Loucy (cell line): ENCODE measurements around the gene DNM3.

Experiments used
- EZH2phosphoT487 ChIP-seq: fragments of 200-600 bp; IDR thresholded peaks from 2 replicates; pipeline ENCODE4 v1.6.1; 2018; ENCODE audit warnings: antibody characterized with exemption, mild to moderate bottlenecking, moderate library complexity, borderline replicate concordance
- TF ChIP-seq, protein P1 (sequence below): fragments of 200-600 bp; sonication (generic); conservative IDR thresholded peaks from 2 replicates; pipeline ENCODE4 v1.5.1; 2014; ENCODE audit warnings: mild to moderate bottlenecking, antibody characterized with exemption, low read length

DNA sequence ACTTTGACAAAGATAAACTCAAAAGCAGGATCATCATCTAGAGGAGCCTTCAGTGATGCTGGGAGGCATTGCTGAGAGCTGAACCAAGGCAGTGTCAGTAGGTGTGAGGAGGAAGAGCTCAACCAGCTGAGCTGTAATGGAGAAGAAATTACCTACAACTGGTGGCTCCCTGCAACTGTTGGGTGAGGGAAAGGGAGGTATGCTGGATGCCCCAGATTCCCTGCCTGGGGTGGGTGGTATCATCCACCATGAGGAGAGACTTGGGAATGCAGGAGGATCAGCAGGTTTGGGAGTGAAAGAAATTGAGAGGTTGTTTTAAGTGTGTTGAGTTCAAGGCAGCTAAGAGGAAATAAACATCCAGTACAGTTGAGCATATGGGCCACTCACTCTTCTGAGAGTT is 199.8 kb downstream of the DNM3 start:
- TF ChIP-seq, protein P1, sequence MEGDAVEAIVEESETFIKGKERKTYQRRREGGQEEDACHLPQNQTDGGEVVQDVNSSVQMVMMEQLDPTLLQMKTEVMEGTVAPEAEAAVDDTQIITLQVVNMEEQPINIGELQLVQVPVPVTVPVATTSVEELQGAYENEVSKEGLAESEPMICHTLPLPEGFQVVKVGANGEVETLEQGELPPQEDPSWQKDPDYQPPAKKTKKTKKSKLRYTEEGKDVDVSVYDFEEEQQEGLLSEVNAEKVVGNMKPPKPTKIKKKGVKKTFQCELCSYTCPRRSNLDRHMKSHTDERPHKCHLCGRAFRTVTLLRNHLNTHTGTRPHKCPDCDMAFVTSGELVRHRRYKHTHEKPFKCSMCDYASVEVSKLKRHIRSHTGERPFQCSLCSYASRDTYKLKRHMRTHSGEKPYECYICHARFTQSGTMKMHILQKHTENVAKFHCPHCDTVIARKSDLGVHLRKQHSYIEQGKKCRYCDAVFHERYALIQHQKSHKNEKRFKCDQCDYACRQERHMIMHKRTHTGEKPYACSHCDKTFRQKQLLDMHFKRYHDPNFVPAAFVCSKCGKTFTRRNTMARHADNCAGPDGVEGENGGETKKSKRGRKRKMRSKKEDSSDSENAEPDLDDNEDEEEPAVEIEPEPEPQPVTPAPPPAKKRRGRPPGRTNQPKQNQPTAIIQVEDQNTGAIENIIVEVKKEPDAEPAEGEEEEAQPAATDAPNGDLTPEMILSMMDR = no peak
- no peak for TF ChIP-seq EZH2phosphoT487
